GM13976 (cell line): ENCODE data around the gene BRPF3.

Experiments used
- DNase-seq: peaks from one replicate; pipeline ENCODE4 v3.0.0; 2012; ENCODE audit warnings: low spot score
- in situ Hi-C: fragments of 300-500 bp; cut with MboI; formaldehyde crosslinking; loops from one replicate; pipeline ENCODE4 v1.12.0; 2022; ENCODE audit warnings: low sequenced_read_pairs, mixed read lengths, inconsistent platforms; ENCODE audit not compliant: unreplicated experiment
- TF ChIP-seq, protein P1 (sequence below): IDR thresholded peaks from 2 replicates; pipeline ENCODE4 v1.5.1; 2012; ENCODE audit warnings: borderline replicate concordance, mild to moderate bottlenecking; ENCODE audit not compliant: insufficient read depth; ENCODE audit errors: extremely low read depth, missing control alignments, control extremely low read depth

BRPF3 gene

DNA sequence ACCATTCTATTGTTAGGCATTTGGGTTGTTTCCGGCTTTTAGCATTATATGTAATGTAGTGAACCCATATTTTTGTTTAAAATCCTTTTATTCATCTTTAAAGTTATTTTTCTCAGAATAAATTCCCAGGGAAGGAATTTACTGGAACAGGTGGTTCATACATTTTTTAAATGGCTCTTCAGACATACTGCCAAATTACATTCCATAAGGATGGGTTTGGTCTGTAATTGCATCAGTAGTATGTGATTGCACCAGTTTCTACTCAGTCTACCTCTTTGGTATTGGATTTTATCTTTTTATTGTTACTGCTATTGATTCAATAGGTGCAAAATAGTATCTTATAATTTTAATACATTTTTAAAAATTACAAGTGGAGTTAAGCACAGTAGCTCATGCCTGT is 27.2 kb downstream of the BRPF3 start:
- TF ChIP-seq, protein P1, sequence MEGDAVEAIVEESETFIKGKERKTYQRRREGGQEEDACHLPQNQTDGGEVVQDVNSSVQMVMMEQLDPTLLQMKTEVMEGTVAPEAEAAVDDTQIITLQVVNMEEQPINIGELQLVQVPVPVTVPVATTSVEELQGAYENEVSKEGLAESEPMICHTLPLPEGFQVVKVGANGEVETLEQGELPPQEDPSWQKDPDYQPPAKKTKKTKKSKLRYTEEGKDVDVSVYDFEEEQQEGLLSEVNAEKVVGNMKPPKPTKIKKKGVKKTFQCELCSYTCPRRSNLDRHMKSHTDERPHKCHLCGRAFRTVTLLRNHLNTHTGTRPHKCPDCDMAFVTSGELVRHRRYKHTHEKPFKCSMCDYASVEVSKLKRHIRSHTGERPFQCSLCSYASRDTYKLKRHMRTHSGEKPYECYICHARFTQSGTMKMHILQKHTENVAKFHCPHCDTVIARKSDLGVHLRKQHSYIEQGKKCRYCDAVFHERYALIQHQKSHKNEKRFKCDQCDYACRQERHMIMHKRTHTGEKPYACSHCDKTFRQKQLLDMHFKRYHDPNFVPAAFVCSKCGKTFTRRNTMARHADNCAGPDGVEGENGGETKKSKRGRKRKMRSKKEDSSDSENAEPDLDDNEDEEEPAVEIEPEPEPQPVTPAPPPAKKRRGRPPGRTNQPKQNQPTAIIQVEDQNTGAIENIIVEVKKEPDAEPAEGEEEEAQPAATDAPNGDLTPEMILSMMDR = no peak
- in situ Hi-C loops = no loop called here
- no peak for DNase-seq

DNA sequence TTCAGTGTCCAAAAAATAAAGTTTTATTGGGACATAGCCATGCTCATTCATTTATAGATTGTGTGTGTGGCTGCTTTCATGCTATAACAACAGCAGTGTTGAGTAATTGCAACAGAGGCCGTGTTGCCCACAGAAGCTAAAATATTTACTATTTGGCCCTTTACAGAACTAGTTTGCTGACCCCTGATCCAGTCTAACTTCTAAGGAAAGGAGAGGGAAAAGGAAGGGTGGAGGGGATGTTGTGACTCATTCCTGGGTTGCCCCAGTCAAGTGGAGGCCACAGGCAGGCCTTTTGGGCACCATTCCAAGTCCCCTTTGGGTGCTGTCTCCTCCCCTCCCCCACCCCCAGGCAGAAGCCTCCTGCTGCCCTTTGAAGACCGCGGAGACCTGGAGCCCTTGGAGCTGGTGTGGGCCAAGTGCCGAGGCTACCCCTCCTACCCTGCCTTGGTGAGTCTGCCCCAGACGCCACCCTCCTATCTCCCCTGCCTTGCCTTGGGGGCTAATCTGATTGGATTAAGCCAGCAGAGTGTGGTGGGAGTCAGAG is 28.4 kb downstream of the BRPF3 start:
- in situ Hi-C loops = no loop called here
- DNase-seq = no peak
- TF ChIP-seq, protein P1 = no peak

DNA sequence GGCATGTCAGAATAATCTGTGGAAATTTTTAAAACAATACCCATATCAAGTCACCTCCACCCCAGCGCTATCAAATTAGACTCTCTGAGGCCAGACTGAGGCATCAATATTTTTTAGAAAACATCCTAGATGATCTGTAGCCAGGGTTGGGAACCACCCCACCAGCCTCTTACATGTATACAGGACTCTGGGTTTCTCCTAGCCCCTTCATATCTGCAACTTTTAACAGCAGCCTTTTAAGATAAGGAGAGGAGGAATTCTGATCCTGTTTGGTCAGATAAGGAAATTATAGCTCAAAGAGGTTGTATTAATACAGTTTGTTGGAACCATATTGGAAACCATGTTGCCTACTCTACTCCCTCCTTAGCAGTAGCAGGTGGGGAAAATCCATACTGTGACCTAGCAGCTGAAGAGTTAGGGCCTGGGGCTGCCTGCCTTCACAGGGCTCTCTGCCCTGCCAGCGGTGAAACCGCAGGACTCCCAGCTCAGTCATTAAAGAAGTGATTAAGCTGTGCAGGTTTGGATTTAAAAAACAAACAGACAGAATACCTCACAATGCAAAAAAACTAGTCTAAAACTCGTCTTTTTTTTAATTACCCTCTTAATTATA is 30.0 kb downstream of the BRPF3 start:
- DNase-seq = no peak
- in situ Hi-C loops = no loop called here
- TF ChIP-seq, protein P1 = no peak

DNA sequence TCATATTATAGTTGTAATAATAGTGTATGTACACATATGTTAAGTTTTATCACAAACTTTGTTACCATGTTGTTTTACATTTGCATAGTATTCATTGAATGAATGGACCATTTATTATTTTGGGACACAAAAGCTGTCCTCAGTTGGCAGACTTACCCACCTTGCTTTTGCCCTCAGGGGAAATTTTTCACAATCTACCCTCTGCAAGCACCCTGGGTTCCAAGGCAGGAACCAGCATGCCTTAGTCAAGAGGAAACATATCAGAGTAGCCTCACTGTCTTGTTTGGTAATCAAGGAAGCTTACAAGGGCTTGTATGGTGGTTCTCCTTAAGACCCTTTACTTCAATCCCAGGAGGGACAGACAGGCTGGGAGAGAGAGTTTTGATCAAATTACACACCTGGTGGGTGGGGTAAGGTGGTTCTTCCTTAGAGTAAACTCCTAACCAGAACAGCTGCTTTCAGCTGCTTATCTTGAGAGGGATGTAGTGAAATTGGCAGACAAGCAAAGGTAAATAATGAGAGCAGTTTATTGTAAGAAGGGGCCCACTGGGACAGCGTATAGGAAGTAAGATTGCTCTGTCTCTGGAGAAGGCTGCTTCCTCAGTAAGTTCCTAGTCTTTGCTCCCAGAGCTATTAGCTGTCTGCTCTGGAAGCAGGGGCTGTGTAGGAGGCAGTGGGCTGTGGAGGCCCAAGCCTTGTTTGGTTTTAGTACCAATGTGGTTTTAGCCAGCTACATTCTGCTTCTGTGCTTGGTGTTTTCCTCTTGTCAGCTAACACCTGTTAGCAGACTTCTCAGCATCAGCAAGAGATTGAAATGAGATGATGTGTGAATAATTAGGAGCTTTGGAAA is 31.1 kb downstream of the BRPF3 start:
- TF ChIP-seq, protein P1 = no peak
- in situ Hi-C loops = no loop called here
- DNase-seq = no peak

DNA sequence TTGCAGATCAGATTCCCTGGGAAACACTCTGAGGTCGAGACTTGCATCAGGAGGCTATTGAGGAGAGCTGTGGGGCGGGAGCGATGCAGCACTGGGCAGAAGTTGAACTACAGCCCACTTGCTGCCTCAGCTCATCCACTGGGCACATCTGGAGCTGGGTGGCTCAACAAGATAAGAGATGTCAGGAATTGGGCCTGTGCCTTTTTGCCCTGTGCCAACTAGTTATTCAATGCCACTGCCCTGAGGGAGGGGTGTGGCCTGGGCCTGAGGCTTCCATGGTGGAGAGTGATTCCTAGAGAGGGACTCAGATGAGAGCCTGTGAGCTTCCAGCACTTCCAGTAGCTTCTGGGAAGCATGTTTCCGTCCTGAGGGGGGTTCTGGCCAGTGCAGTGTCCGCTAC is 32.7 kb downstream of the BRPF3 start:
- in situ Hi-C loops = no loop called here
- no peak for DNase-seq
- TF ChIP-seq, protein P1 = no peak

DNA sequence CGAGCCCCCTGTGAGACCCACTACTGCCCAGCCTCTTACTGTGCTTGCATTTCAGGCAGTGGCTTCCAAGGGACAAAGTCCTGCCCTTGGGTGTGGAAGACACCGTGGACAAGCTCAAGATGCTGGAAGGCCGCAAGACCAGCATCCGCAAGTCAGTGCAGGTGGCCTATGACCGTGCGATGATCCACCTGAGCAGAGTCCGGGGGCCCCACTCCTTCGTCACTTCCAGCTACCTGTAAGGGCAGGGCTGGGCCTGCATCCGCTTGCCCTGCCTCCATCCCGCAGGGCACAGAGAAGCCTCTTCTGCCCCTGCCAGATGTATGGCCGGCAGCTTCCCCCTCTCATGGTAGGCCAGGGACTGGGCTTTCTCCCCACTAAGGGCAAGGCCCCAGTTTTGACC is 33.8 kb downstream of the BRPF3 start:
- in situ Hi-C loops = no loop called here
- no peak for DNase-seq

More for the DNA sequence above, 33.8 kb downstream of the BRPF3 start:
- TF ChIP-seq, protein P1 = no peak
